ENCODE results near the gene LPCAT3. TPM values are rescaled to one million over a fixed set of nuclear protein-coding genes. Genes with fewer than 3 reads are reported as not detected.

Gene LPCAT3
- total and polyA plus RNA-seq, 2 of the 4 experiments (the other 2 are of a cell fraction) = 7.0 to 18.6 TPM

DNA sequence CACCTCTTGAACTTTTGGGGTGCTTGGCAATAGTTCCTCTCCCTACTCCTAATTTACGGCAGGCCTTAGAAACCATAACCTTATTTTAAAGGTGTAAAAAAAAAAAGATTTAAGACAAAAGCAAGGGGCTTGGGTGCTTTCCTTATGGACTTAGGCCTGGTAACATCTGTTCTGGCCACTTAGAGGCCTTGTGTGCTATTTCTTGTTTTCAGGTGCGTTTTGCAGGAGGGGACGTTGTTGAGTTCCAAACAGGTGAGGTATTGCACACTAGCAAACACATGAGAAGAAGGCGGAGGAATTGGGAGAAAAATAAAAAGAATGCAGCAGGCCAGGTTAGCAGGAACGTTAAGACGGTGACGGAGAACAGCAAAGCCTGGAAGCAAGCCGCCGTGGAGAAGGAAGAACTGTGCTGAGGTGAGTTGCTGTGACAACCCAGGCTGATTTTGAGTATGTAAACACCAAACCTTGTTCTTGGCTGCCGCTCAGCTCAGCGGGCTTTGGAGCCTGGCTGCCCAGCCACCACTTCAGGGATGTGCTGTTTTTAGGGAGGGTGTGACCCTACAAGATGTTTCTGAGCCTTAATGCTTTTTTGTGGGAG is 30.2 kb downstream of the LPCAT3 start:
- dilution Hi-C loops (cut with HindIII; ENCODE audit: low sequenced_read_pairs, unreplicated experiment) = no loop called here
- ATAC-seq (ENCODE audit: low read depth) = no peak

More for the DNA sequence above, 30.2 kb downstream of the LPCAT3 start:
- H3K23ac ChIP-seq (ENCODE audit: low read depth, low read length) = no peak overlapping the region
- H3K27me3 ChIP-seq (ENCODE audit: control insufficient read depth, insufficient read depth, low read length) = no peaks in the 10 kb centered on the region
- no peak overlapping the region for H2BK5ac ChIP-seq (ENCODE audit: low read depth, low read length, poor library complexity, severe bottlenecking)
- POLR2A ChIA-PET (ENCODE audit: unreplicated experiment) = no interaction called here
- no peaks in the 10 kb centered on the region for H3K9me3 ChIP-seq (ENCODE audit: control insufficient read depth, insufficient read depth, low read length)
- H2AFZ ChIP-seq (replicated peaks; ENCODE audit: low read length, poor library complexity) = no peak overlapping the region
- peaks cover 17% of the 10 kb centered on the region for H3K36me3 ChIP-seq (ENCODE audit: control insufficient read depth, insufficient read depth, low read length)
- in situ Hi-C loops (cut with MboI; ENCODE audit: low sequenced_read_pairs) (no loop called here), intact Hi-C loops (cut with micrococcal nuclease) (no loop called here)
- H3K79me1 ChIP-seq (ENCODE audit: low read depth in 1 of 2, low read length in 2 of 2) = peaks cover 0 to 3% of the 10 kb centered on the region in 2 experiments; a peak in 2 of 4 replicates
- CTCF ChIA-PET = no interaction called here
- TF ChIP-seq CHD1 (IDR thresholded peaks at IDR 0.05; ENCODE audit: low read depth, low read length) (no peak), BHLHE40 (IDR thresholded peaks at IDR 0.05; ENCODE audit: low read depth, low read length) (no peak), RCOR1 (IDR thresholded peaks at IDR 0.05; ENCODE audit: insufficient replicate concordance, low read length) (no peak), MAZ (IDR thresholded peaks at IDR 0.05; ENCODE audit: borderline replicate concordance, low read depth, low read length) (no peak), NFE2L2 (IDR thresholded peaks at IDR 0.05; ENCODE audit: low read depth, low read length) (no peak), POLR2A (IDR thresholded peaks at IDR 0.05; ENCODE audit: low read depth, low read length) (no peak), RAD21 (IDR thresholded peaks at IDR 0.05; ENCODE audit: low read length) (no peak), FOS (IDR thresholded peaks at IDR 0.05; ENCODE audit: low read depth, low read length) (no peak), RFX5 (IDR thresholded peaks at IDR 0.05; ENCODE audit: low read depth, low read length) (no peak)
- H3K18ac ChIP-seq (ENCODE audit: low read depth, low read length) = no peak overlapping the region
- no peak overlapping the region for H3K4me3 ChIP-seq (ENCODE audit: insufficient read depth, low read depth, low read length)
- no peak for DNase-seq
- H3K27ac ChIP-seq (ENCODE audit: insufficient read depth, low read length) = no peak overlapping the region
- H4K8ac ChIP-seq (ENCODE audit: low read depth in 2 of 2, low read length in 2 of 2) = no peak overlapping the region
- 100% methylated on average over 4 of the region's 11 CpGs; no CpG with 5 or more reads in 1 of the 2 experiments for WGBS, 2 experiments (ENCODE audit: extremely low coverage in 2 of 2, insufficient read length in 1 of 2)
- no peak overlapping the region for H4K91ac ChIP-seq (ENCODE audit: insufficient read depth, low read depth, low read length)
- no peak overlapping the region for H3K4me2 ChIP-seq (ENCODE audit: low read depth, low read length)
- no peak overlapping the region for H3K9ac ChIP-seq (ENCODE audit: low read depth, low read length)
- no peak overlapping the region for H2BK20ac ChIP-seq (ENCODE audit: low read depth, low read length)
- H3K14ac ChIP-seq (replicated peaks; ENCODE audit: low read depth, low read length) = no peak overlapping the region
- H3K9me1 ChIP-seq (ENCODE audit: insufficient read depth, low read length) = no peaks in the 10 kb centered on the region
- no peak overlapping the region for H4K5ac ChIP-seq (ENCODE audit: low read depth, low read length)
- no peak overlapping the region for H2AK9ac ChIP-seq (replicated peaks; ENCODE audit: low read depth, low read length, poor library complexity)
- no peak overlapping the region for H3K56ac ChIP-seq (ENCODE audit: extremely low read depth, insufficient read depth, low read length)
- no peaks in the 10 kb centered on the region for H3K4me1 ChIP-seq (ENCODE audit: control insufficient read depth, insufficient read depth, low read length)
- no peak overlapping the region for H2BK15ac ChIP-seq (ENCODE audit: low read depth, low read length)
- no peak overlapping the region for H3K4ac ChIP-seq (ENCODE audit: low read depth, low read length)
- no peak overlapping the region for H2AK5ac ChIP-seq (ENCODE audit: low read depth, low read length)
- no TSS peak for BruUV-seq (replicated peaks)
- H2BK120ac ChIP-seq (ENCODE audit: low read depth, low read length) = no peak overlapping the region
- no peaks in the 10 kb centered on the region for H4K20me1 ChIP-seq (ENCODE audit: insufficient read depth, low read length)

Data from IMR-90 (cell line).